Activated CD4-positive, alpha-beta T cell treated with anti-CD3 and anti-CD28 coated beads, Interleukin-2, amount 10 ng/mL, durations not matched to agents 7 days and 5 days (primary cell): ENCODE measurements around the gene IFRD2. TPM values are rescaled to one million over a fixed set of nuclear protein-coding genes. Genes with fewer than 3 reads are reported as not detected.

Source experiments
- CTCF ChIA-PET: fragments of 350-600 bp; sonication (Branson Sonifier 250); formaldehyde crosslinking; loops from one replicate; lab custom pipeline; 2021; ENCODE audit warnings: antibody characterized with exemption; lab: Charles Lee
- POLR2A ChIA-PET: fragments of 350-600 bp; sonication (Branson Sonifier 250); formaldehyde crosslinking; loops from one replicate; lab custom pipeline; 2021; ENCODE audit warnings: antibody characterized with exemption; lab: Charles Lee
- DNase-seq: peaks from one replicate; pipeline ENCODE4 v3.0.0-alpha.2; 2020
- H3K27ac Mint-ChIP-seq: one replicate; pipeline ENCODE4 v1.8.0; 2021; ENCODE audit warnings: mild to moderate bottlenecking, moderate library complexity, mixed read lengths
- H3K27me3 Mint-ChIP-seq: one replicate; pipeline ENCODE4 v1.8.0; 2021; ENCODE audit warnings: mixed read lengths
- H3K36me3 Mint-ChIP-seq: one replicate; pipeline ENCODE4 v1.8.0; 2021; ENCODE audit warnings: low read depth, mixed read lengths
- H3K4me1 Mint-ChIP-seq: one replicate; pipeline ENCODE4 v1.8.0; 2021; ENCODE audit warnings: mixed read lengths
- H3K4me3 Mint-ChIP-seq: one replicate; pipeline ENCODE4 v1.8.0; 2021; ENCODE audit warnings: mild to moderate bottlenecking, moderate library complexity, mixed read lengths
- H3K9me3 Mint-ChIP-seq: one replicate; pipeline ENCODE4 v1.8.0; 2021; ENCODE audit warnings: mixed read lengths
- total RNA-seq, 2 experiments: library from RNA; stranded (reverse); gene quantifications; one replicate each; pipeline ENCODE4 v1.2.3, GENCODE V29; 2021

The IFRD2 gene
- total RNA-seq, 2 experiments from 2014 or later, result 59.4 to 66.0 TPM

GRCh38 chr3:50260942-50261441 lies 31.2 kb downstream of the IFRD2 start:
- POLR2A ChIA-PET, result no interaction called here
- Mint-ChIP-seq H3K27ac (no peak overlapping the region), H3K4me1 (peaks cover 7% of the 10 kb centered on the region), H3K27me3 (peaks cover 3% of the 10 kb centered on the region), H3K4me3 (no peak overlapping the region), H3K36me3 (peaks cover 26% of the 10 kb centered on the region), H3K9me3 (no peaks in the 10 kb centered on the region)
- DNase-seq, result no peak
- CTCF ChIA-PET, result interaction anchor here (1.2 to 13.7 kb wide), 6 partner anchors 10 to 87 kb away, joined by 3 to 143 read pairs (median 8); no protein-coding TSS in a partner anchor

- H3K9me3 Mint-ChIP-seq, result no peaks in the 10 kb centered on the region
- CTCF ChIA-PET, result interaction anchor here (0.8 to 13.7 kb wide), 13 partner anchors 10 to 88 kb away, joined by 3 to 143 read pairs (median 4); no protein-coding TSS in a partner anchor
- peaks cover 7% of the 10 kb centered on the region for H3K4me1 Mint-ChIP-seq
- DNase-seq, result peak; percentile 82
- no peaks in the 10 kb centered on the region for H3K27me3 Mint-ChIP-seq
- POLR2A ChIA-PET, result no interaction called here
- peaks cover 28% of the 10 kb centered on the region for H3K36me3 Mint-ChIP-seq
- H3K27ac Mint-ChIP-seq, result peak overlapping the region; percentile 46
- H3K4me3 Mint-ChIP-seq, result peak overlapping the region; percentile 51
Observed at GRCh38 chr3:50260027-50260941, 31.9 kb downstream of the IFRD2 start.

- Mint-ChIP-seq H3K4me1 (peaks cover 7% of the 10 kb centered on the region), H3K27me3 (no peaks in the 10 kb centered on the region), H3K4me3 (peak overlapping the region; percentile 51), H3K27ac (peak overlapping the region; percentile 46), H3K9me3 (no peaks in the 10 kb centered on the region), H3K36me3 (peaks cover 28% of the 10 kb centered on the region)
- ChIA-PET CTCF (interaction anchor here (0.8 to 13.7 kb wide), 16 partner anchors 8 to 87 kb away, joined by 3 to 143 read pairs (median 4); partner anchors contain the start of gene GNAI2), POLR2A (no interaction called here)
- no peak for DNase-seq
Observed at GRCh38 chr3:50259432-50260026, 32.7 kb downstream of the IFRD2 start.

- ChIA-PET CTCF (interaction anchor here (0.8 to 13.7 kb wide), 9 partner anchors 8 to 49 kb away, joined by 3 to 143 read pairs (median 4); partner anchors contain the start of gene GNAI2), POLR2A (no interaction called here)
Observed at GRCh38 chr3:50258979-50259378, 33.2 kb downstream of the IFRD2 start.

GRCh38 chr3:50258029-50258680 lies 34.1 kb downstream of the IFRD2 start:
- DNase-seq, result no peak
- Mint-ChIP-seq H3K27me3 (no peaks in the 10 kb centered on the region), H3K4me1 (peaks cover 9% of the 10 kb centered on the region), H3K27ac (no peak overlapping the region), H3K4me3 (no peak overlapping the region), H3K9me3 (no peaks in the 10 kb centered on the region), H3K36me3 (peaks cover 42% of the 10 kb centered on the region)
- POLR2A ChIA-PET, result no interaction called here
- CTCF ChIA-PET, result interaction anchor here (0.8 to 13.7 kb wide), 6 partner anchors 8 to 48 kb away, joined by 3 to 143 read pairs (median 4); no protein-coding TSS in a partner anchor

More at GRCh38 chr3:50258979-50259378, 33.2 kb downstream of the IFRD2 start:
- Mint-ChIP-seq H3K9me3 (no peaks in the 10 kb centered on the region), H3K4me1 (peaks cover 7% of the 10 kb centered on the region), H3K36me3 (peaks cover 33% of the 10 kb centered on the region), H3K4me3 (no peak overlapping the region), H3K27me3 (no peaks in the 10 kb centered on the region), H3K27ac (no peak overlapping the region)
- DNase-seq, result no peak

- Mint-ChIP-seq H3K9me3 (no peaks in the 10 kb centered on the region), H3K27ac (peak overlapping the region; percentile 9), H3K27me3 (no peaks in the 10 kb centered on the region), H3K36me3 (peaks cover 42% of the 10 kb centered on the region), H3K4me1 (peaks cover 9% of the 10 kb centered on the region), H3K4me3 (no peak overlapping the region)
- peak; percentile 51 for DNase-seq
- ChIA-PET CTCF (interaction anchor here (0.7 to 13.7 kb wide), 7 partner anchors 7 to 63 kb away, joined by 4 to 143 read pairs (median 5); no protein-coding TSS in a partner anchor), POLR2A (no interaction called here)
Observed at GRCh38 chr3:50256978-50257890, 35.0 kb downstream of the IFRD2 start.

GRCh38 chr3:50255251-50255615 lies 37.0 kb downstream of the IFRD2 start:
- H3K9me3 Mint-ChIP-seq, result no peaks in the 10 kb centered on the region
- ChIA-PET POLR2A (interaction anchor here (1.1 kb wide), 1 partner anchor 9 kb away, joined by 3 read pairs; no protein-coding TSS in a partner anchor), CTCF (interaction anchor here (1.1 to 13.7 kb wide), 5 partner anchors 5 to 27 kb away, joined by 4 to 143 read pairs (median 5); no protein-coding TSS in a partner anchor)
- no peak overlapping the region for H3K27ac Mint-ChIP-seq
- DNase-seq, result no peak
- H3K36me3 Mint-ChIP-seq, result peaks cover 48% of the 10 kb centered on the region
- no peaks in the 10 kb centered on the region for H3K27me3 Mint-ChIP-seq
- H3K4me1 Mint-ChIP-seq, result peaks cover 17% of the 10 kb centered on the region
- no peak overlapping the region for H3K4me3 Mint-ChIP-seq

GRCh38 chr3:50254577-50255250 lies 37.5 kb downstream of the IFRD2 start:
- ChIA-PET CTCF (interaction anchor here (1.0 to 13.7 kb wide), 8 partner anchors 4 to 60 kb away, joined by 3 to 143 read pairs (median 5); no protein-coding TSS in a partner anchor), POLR2A (interaction anchor here (1.1 kb wide), 1 partner anchor 8 kb away, joined by 3 read pairs; no protein-coding TSS in a partner anchor)
- no peaks in the 10 kb centered on the region for H3K27me3 Mint-ChIP-seq
- H3K27ac Mint-ChIP-seq, result no peak overlapping the region
- H3K9me3 Mint-ChIP-seq, result no peaks in the 10 kb centered on the region
- H3K36me3 Mint-ChIP-seq, result peaks cover 48% of the 10 kb centered on the region
- peaks cover 20% of the 10 kb centered on the region for H3K4me1 Mint-ChIP-seq
- no peak overlapping the region for H3K4me3 Mint-ChIP-seq
- no peak for DNase-seq

- no peaks in the 10 kb centered on the region for H3K9me3 Mint-ChIP-seq
- H3K4me1 Mint-ChIP-seq, result peaks cover 34% of the 10 kb centered on the region
- H3K4me3 Mint-ChIP-seq, result no peak overlapping the region
- ChIA-PET CTCF (interaction anchor here (2.6 to 13.3 kb wide), 3 partner anchors 10 to 57 kb away, joined by 7 to 212 read pairs (median 143); no protein-coding TSS in a partner anchor), POLR2A (no interaction called here)
- H3K36me3 Mint-ChIP-seq, result peaks cover 33% of the 10 kb centered on the region
- H3K27me3 Mint-ChIP-seq, result no peaks in the 10 kb centered on the region
- H3K27ac Mint-ChIP-seq, result no peak overlapping the region
- DNase-seq, result no peak
Observed at GRCh38 chr3:50251220-50251619, 41.0 kb downstream of the IFRD2 start.

- no peaks in the 10 kb centered on the region for H3K9me3 Mint-ChIP-seq
- DNase-seq, result no peak
- H3K27me3 Mint-ChIP-seq, result no peaks in the 10 kb centered on the region
- H3K4me3 Mint-ChIP-seq, result no peak overlapping the region
- peaks cover 39% of the 10 kb centered on the region for H3K4me1 Mint-ChIP-seq
- CTCF ChIA-PET, result interaction anchor here (0.6 to 13.3 kb wide), 4 partner anchors 11 to 102 kb away, joined by 3 to 212 read pairs (median 75); no protein-coding TSS in a partner anchor
- H3K27ac Mint-ChIP-seq, result no peak overlapping the region
- peaks cover 32% of the 10 kb centered on the region for H3K36me3 Mint-ChIP-seq
- POLR2A ChIA-PET, result no interaction called here
Observed at GRCh38 chr3:50250514-50250913, 41.7 kb downstream of the IFRD2 start.

- Mint-ChIP-seq H3K4me3 (no peak overlapping the region), H3K27me3 (no peaks in the 10 kb centered on the region), H3K36me3 (peaks cover 30% of the 10 kb centered on the region), H3K9me3 (no peaks in the 10 kb centered on the region), H3K27ac (no peak overlapping the region), H3K4me1 (peaks cover 50% of the 10 kb centered on the region)
- CTCF ChIA-PET, result interaction anchor here (0.9 to 13.3 kb wide), 3 partner anchors 12 to 43 kb away, joined by 4 to 212 read pairs (median 143); no protein-coding TSS in a partner anchor
- no peak for DNase-seq
- POLR2A ChIA-PET, result no interaction called here
Observed at GRCh38 chr3:50249457-50249856, 42.8 kb downstream of the IFRD2 start.
